IPS-11a (cell line): Measurements from ENCODE around the gene SDR39U1.

Experiments used
- H3K4me3 ChIP-seq: one replicate; pipeline ENCODE4 v1.5.1; 2013; ENCODE audit warnings: low read depth, low read length, control low read depth

The SDR39U1 gene

DNA sequence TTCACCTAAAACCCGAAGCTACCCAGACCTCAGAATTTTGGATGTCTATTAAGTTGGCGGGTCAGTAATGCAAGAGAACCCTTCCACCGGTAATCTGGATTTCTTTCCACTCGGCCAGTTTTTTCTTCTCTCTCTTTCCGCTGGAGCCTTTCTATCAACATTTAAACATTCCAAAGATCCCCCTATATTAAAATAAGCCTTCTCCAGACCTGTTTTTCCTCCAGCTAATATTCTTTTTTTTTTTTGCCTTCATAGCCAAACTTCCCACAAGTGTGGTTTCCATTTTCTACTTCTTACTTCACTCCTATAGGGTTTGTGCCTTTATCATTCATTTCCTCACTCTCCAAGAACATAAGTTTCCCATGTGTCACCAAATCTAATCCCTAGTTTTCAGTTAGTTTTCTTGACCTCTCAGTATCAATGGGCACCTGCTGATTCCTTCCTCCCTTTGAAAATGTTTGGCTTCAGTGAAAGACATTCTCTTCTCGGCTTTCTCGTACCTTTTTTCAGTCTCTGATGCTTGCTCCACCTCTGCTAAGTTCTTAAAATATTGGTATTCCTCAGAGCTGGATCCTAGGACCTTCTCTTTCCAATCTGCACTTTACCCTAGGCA, 583 bp upstream of the SDR39U1 start:
- peak overlapping the region; percentile 89 for H3K4me3 ChIP-seq

DNA sequence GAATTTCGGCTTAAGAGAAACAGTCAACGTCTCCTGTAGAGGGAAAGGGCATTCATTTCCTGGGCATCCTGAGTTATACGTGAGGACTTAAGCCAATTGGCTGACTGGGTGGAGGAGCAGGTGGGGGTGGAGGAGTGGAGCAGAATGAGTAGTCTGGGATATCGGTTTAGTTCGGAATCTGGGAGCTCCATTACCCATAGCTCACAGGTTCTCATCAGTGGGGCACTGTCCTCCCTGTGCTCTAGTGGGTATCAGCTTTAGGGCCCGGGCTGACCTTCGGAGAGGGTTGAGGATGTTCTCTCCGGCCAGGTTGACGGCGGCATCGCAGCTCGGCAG, 704 bp downstream of the SDR39U1 start:
- H3K4me3 ChIP-seq = peak overlapping the region; percentile 89

DNA sequence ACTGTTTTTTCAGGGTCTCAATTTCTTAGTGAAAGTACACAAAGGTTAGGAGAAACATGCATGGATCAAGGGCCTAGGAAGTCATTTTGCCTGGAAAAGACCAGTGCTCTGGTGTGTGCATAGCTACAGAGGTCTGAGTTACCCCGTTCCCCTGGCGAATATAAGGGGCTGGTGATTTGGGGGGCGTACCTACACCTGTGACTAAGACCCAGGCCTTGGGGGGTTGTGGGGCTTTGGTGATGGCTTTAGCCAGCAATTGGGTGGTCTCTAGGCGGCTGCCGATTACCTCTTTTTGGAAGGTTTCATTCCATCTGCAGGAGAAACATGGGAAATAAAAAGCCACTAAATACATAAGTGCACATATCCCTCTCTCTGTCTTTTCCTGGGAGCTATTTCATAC, 1.1 kb downstream of the SDR39U1 start:
- H3K4me3 ChIP-seq = peak overlapping the region; percentile 89

DNA sequence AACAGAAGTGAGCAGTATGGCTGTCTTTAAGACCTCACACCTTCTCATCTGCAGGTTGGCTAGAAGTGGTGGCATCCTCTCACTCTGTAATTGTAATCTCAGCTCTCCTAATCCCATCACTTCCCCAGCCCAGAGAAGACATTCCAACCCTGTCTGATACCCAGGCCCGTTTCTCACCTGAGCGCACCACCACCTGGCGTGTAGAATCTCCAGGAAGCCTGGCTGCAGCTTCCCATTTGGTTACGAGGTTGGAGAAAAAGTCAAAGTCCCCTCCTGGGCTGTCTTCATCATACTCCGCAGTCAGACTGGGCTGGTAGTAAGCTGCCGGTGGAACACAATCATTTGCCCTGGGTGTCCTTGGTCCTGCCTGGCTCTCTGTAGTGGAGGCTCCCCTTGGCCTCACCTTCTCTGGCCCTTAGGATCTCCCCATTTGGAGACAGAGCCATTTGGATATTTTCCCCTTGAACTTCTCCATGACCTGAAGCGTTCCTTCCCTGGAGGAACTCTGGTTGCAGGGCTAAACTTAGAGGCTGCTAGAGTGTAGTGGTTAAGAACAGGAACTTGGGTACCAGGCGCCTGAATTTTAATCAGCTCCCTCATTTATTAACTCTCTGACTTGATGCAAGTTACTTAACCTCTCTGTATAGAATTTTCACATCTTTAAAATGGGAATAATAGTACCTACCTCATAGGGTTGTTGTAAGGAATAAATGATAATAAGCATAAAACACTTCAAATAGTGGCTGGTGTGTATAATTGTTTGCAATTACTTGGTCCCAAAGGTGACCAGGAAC, 1.8 kb downstream of the SDR39U1 start:
- H3K4me3 ChIP-seq = no peak overlapping the region

DNA sequence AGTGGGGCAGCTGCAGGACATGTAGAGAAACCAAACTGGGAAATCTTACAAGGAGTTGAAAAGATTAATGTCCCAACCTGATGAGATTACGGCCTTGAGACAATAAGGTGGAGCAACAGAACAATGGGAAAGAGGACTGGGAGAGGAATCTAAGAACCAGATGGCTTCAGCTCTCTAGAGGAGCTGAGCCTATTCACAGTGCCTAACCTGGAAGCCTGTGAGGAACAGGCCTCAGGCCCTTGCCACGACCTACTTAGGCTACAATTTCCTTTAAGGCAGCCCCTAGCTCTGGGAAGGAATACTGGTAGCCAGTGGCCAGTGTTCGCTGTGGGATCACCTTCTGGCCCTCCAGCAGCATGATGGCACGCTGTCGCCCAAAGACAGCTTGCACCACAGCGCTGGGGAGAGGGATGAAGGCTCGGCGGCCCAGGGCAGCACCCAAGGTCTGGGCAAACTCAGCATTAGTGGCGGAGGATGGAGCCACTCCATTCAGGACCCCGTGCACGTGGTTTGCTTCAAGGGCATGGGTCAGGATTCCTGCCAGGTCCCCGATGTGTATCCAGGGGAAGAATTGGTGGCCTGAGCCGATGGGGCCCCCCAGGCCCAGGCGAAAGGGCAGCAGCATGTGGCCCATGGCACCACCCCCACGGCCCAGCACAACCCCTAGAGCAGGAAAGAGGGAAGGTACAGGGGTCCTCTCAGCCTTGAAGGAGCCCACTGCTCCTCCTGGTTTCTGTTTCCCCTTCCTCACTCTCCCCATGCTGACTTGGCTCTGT, 2.6 kb downstream of the SDR39U1 start:
- no peak overlapping the region for H3K4me3 ChIP-seq

DNA sequence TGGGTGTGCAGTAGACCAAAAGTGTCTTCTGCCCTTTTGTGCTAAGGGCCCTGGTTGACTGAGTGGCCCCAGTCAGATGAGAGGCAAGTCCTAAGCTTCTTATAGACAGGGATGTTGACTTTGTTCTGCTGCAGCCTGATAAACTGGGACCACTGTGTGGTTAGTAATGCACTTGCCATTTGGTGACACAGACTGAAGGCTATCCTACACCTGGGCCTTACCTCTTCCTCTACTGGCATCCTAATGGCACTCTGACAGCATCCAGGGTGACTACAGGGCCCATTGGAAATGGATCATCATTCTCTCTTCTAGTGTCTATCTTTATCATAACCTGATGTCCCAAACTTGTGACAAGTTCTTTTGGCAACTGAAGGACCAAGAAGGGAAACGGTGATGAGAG, 3.3 kb downstream of the SDR39U1 start:
- no peak overlapping the region for H3K4me3 ChIP-seq

DNA sequence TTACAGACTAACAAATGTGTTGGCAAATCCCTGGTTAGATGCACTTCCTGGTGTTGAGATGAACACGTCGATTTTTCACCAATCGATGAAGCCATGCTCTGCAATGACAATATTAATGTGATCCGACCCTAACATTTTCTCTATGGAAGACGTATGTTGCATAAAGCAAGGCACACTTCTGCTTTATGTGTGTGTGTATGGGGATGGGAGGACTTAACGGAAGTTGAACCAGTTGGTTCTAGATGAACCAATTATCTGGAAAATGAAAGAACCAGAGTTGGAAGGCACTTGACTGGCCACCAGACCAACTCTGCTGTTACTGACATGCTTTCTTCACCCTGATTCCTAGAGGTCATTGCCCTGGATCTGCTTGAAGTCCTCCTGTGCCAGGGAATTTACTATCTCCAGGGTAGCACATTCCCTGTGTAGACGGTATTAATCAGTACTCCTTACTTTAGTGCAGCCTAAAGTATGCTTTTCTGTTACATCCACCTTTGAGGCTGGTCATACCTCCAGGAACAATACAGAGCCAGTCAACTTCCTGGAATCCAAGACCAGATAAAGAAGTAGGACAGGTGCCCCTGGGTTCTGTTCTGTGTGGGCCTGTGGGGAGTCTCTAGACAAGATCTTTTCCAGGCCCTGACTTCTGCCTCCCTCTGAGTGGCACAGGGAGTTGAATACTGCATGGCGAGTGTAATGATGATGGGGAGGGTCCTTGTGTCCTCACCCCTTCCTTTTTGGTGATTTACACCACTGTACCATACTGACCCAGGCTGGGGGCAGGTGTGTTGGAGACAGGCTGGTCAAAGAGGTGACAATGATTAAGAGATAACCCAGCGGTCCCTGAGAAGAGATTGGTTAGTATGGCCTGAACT, 4.1 kb downstream of the SDR39U1 start:
- no peak overlapping the region for H3K4me3 ChIP-seq

DNA sequence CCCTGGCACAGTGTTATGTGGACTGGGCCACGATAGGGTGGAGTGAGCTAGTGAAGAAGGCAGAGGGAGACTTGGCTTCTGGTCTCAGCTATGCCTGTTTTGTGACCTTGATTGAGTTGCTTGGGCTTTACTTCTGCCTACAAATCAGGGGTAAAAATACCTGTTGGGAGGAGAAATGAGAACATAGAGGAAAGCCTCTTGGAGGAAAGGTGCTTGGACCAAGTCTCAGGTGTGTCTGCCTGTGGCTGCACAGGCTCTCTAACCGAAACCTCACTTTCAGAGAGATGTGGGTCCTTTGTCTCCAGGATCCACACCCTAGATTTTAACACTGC, 4.9 kb downstream of the SDR39U1 start:
- H3K4me3 ChIP-seq = no peak overlapping the region

DNA sequence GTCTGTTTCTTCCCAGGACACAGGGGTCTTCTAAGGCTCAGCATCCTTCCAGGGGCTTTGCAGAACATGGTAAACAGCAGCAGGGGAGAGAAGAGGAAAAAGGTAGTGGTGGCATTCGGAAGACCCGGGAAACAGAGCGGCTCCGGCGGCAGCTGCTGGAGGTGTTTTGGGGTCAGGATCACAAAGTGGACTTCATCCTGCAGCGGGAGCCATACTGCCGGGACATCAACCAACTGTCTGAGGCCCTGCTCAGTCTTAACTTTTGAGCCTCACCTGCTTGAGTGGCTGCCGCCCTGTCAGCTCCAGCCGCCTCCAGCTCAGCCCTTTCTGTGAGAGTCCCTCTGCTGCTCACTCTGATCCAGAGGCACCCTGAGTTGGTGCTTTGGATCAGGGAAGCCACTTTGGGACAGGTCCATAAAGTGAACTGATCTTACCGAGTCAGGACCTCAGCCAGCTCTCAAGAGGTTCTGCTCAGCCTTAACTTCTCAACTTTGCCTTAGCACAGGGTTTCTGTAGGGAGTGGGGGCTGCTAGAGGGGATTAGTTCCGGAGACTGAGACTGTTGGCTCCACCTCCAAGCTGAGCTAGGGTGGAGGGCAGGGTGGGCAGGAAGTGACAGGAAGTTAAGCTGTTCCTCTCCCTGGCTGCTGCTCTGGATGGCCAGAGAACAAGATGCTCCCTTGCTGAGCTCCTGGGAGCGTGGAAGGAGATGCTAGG, 5.4 kb downstream of the SDR39U1 start:
- H3K4me3 ChIP-seq = no peak overlapping the region

DNA sequence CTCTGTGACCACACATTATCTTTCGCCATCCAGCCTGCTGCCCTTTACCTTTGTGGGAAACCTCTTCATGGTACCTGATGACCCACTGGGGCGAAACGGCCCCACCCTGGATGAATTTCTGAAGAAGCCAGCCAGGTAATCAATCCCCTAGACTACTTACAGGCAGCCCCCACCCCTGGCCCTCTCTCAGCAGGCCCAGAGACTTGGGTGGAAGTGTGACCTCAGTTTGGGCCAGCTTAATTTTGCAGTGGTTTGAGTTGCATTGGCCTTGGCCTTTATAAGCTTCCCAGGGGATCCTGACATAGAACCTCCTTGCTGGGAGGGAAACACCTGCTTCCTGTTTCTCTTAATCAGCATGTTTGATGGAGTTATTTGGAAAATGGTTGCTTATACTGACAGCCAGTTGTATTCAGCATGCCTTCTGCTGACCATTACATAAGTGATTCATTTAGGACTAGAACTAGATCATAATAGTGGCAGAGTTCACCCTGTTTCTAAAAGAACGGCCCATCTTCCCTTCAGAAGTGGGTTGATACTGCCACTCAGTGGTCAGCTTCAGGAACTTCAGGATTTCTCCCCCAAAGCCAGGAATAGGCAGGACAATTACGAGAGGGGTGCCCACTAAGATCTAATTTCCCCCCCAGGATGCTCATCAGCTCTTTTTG, 6.1 kb downstream of the SDR39U1 start:
- H3K4me3 ChIP-seq = no peak overlapping the region

DNA sequence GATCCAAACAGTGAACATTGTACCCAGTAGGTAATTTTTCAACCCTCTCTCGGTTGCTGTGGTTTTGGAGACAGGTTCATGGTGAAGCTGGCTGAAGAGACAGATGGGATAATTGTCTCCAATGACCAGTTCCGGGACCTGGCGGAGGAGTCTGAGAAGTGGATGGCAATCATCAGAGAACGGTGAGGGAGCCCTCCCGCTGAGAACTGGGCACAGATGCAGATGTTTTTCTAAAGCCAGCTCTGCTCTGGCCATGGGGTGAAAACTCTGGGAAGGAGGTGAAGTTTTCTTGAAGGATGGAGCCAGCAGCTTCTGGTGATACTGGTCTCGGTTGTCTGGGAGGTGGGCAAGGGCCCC, 6.6 kb downstream of the SDR39U1 start:
- H3K4me3 ChIP-seq = no peak overlapping the region

DNA sequence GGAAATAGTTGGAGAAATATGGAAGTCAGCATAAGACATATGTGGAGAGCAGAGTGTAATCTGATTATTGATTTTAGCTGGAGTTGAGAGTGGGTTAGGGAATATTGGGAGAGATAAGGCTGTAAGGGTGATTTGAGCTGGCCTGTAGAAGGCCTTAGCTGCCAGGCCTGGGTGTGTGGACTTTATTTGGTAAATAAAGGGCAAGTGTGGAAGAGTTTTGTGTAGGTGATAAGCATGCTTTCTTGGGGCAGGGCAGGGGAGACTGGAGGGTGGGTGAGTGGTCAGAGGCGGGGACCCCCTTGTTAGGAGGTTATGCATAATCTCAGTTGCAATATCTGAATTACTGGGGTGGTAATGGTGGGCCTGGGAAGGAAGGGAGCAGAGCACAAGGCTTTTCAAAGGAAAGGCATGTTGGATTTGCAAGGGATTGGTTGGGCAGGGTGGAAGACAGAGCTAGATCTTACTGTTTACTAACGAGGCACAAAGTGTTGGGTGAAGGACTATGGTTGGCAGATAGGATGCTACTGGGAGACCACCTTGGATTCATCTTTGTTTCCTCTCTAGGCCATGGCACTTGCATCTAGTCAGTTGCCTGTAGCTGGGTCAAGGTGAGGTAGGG, 7.3 kb downstream of the SDR39U1 start:
- H3K4me3 ChIP-seq = no peak overlapping the region

DNA sequence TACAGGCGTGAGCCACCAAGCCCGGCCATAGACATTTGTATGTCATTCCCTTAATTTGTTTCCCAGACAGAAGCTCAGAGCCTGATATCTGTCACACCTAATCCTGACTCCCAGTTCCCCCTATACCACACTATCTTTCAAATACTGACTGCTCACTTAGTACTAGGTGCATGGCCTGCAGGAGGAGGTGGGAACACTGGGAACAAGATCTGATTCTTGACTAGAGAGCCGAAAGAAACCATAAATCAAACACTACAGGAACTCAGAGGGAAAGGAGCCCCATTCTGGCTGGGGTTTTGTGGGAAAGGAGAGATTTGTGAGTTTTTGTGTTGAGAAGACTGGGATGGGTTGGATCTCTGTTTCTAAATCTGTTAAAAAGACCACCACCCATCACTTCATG, 7.9 kb downstream of the SDR39U1 start:
- no peak overlapping the region for H3K4me3 ChIP-seq

DNA sequence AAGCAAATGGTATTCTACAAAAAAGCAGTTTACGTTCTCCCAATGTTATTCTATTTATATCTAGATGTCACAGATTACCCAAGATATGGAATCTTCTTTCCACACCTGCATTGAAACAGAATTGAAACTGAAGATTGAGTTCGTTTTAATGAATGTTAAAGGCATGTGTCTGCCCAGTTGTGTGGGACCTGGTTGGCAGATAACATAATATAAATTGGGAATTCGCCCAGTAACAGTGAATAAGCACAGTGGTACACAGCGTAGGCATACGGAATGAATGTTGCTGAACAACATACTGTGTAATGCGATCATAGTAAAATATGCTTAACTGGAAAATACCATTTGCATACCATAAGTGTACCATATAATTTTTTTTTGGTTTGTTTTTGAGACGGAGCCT, 8.5 kb downstream of the SDR39U1 start:
- H3K4me3 ChIP-seq = no peak overlapping the region

DNA sequence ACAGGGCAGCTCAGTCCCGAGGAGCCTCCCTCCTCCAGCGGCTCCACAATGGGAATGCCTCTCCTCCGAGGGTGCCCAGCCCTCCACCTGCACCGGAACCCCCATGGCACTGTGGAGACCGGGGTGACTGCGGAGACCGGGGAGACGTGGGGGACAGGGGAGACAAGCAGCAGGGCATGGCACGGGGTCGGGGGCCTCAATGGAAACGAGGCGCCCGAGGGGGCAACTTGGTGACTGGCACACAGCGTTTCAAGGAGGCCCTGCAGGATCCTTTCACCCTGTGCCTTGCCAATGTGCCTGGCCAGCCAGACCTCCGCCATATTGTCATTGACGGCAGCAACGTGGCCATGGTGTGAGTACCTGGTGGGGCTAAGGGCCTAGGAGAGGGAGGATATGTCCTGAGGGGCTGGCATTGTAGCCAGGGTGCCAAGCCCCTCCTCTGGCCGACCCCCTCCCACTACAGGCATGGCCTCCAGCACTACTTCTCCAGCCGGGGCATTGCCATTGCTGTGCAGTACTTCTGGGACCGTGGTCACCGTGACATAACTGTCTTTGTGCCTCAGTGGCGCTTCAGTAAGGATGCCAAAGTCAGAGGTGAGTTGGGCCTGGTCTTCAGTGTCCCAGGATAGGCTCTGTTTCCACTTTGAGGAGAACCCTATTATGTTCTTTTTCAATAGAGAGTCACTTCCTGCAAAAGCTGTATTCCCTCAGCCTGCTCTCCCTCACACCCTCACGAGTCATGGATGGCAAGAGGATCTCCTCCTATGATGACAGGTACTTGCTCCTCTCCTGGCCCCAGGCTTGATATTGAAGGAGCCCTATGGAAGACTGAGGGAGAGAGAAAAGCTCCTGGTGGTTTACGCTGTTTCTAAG, 10.1 kb downstream of the SDR39U1 start:
- no peak overlapping the region for H3K4me3 ChIP-seq

DNA sequence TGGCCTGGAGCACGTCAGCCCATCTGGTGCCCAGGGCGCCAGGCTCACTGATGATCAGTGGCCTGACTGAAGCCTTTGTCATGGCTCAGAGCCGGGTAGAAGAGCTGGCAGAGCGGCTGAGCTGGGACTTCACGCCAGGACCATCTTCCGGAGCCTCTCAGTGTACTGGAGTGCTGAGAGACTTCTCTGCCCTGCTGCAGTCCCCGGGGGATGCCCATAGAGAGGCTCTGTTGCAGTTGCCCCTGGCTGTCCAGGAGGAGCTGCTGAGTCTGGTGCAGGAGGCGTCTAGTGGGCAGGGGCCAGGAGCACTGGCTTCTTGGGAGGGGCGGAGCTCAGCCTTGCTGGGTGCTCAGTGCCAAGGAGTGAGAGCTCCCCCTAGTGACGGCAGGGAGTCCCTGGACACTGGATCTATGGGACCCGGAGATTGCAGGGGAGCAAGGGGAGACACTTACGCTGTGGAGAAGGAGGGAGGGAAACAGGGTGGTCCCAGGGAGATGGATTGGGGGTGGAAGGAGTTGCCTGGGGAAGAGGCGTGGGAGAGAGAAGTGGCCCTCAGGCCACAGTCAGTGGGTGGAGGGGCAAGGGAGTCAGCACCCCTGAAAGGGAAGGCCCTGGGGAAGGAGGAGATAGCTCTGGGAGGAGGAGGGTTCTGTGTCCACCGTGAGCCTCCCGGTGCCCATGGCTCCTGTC, 10.9 kb downstream of the SDR39U1 start:
- H3K4me3 ChIP-seq = peak overlapping the region; percentile 4

DNA sequence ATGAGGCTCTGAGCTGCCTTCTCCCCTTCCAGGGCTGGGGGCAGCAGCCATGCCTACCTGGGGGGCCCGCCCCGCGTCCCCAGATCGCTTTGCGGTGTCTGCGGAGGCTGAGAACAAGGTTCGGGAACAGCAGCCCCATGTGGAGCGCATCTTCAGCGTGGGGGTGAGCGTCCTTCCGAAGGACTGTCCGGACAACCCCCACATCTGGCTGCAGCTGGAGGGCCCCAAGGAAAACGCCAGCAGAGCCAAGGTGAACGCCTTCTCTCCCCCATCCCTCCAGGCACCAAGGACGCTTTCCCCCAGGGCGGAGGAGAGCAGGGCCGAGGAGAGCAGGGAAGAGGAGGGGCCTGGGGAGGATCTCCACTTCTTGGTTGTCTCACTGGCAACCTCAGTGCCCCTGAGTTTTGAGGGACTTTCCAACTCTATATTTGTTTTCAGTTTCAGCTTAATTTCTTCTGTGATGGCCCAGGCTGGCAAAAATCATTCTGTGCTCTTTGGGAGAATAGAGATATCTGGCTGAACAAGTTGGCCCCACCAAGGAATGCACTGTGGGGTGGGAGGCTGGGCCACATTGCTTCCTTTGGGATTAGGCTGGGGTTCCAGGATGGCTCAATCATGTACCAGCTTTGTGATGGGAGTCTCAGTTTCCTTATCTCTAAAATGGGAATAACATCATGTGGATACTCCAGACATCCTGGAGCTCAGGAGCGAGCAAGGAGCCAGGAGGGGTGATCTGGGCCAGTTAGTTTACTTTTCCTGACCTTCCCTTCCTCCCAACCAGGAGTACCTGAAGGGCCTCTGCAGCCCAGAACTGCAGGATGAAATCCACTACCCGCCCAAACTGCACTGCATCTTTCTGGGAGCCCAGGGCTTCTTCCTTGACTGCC, 11.7 kb downstream of the SDR39U1 start:
- H3K4me3 ChIP-seq = peak overlapping the region; percentile 75
